SU-DHL-6 (cell line): ENCODE results near the gene POGLUT3.
A peak's percentile ranks its signal among the peaks of the same experiment; 100 is the strongest.

Experiments used
- H2AFZ ChIP-seq: fragments of 200-600 bp; sonication (generic); 2 replicates; pipeline ENCODE4 v1.6.1; 2014; ENCODE audit warnings: low read depth, mild to moderate bottlenecking, moderate library complexity, mixed read lengths, antibody characterized with exemption, low read length; ENCODE audit not compliant: severe bottlenecking
- H3F3A ChIP-seq: fragments of 200-600 bp; shearing (Covaris generic); 2 replicates; pipeline ENCODE4 v1.6.0; 2016; ENCODE audit warnings: antibody characterized with exemption, mild to moderate bottlenecking; ENCODE audit not compliant: insufficient read depth
- H3K27ac ChIP-seq: fragments of 200-600 bp; sonication (generic); 2 replicates; pipeline ENCODE4 v1.5.1; 2016; ENCODE audit warnings: low read depth, mild to moderate bottlenecking, low read length, moderate library complexity, mixed read lengths
- H3K27me3 ChIP-seq: fragments of 200-600 bp; sonication (generic), shearing (Covaris generic); 2 replicates; pipeline ENCODE4 v1.6.0; 2014; ENCODE audit warnings: mild to moderate bottlenecking, low read length
- H3K36me3 ChIP-seq: fragments of 200-600 bp; sonication (generic); 2 replicates; pipeline ENCODE4 v1.6.1; 2014; ENCODE audit warnings: mild to moderate bottlenecking, low read length, mixed read lengths
- H3K4me2 ChIP-seq: fragments of 300-600, 200-600 bp; shearing (Covaris generic), sonication (generic); 2 replicates; pipeline ENCODE4 v1.6.0; 2014; ENCODE audit warnings: low read length, low read depth, mild to moderate bottlenecking; ENCODE audit not compliant: poor library complexity, severe bottlenecking
- H3K4me3 ChIP-seq: fragments of 200-600 bp; sonication (generic); 2 replicates; pipeline ENCODE4 v1.5.1; 2014; ENCODE audit warnings: antibody characterized with exemption, low read length, mild to moderate bottlenecking, mixed read lengths; ENCODE audit not compliant: insufficient read depth, poor library complexity, severe bottlenecking
- H3K79me2 ChIP-seq: fragments of 200-600 bp; sonication (generic); 2 replicates; pipeline ENCODE4 v1.6.1; 2014; ENCODE audit warnings: mild to moderate bottlenecking, low read length, moderate library complexity; ENCODE audit not compliant: insufficient read depth
- H3K9ac ChIP-seq: fragments of 200-600 bp; sonication (generic); 2 replicates; pipeline ENCODE4 v1.7.0; 2014; ENCODE audit warnings: mild to moderate bottlenecking, low read length
- H3K9me2 ChIP-seq: fragments of 200-600 bp; sonication (generic); replicated peaks from 2 replicates; pipeline ENCODE4 v1.6.1; 2014; ENCODE audit warnings: low read length; ENCODE audit not compliant: insufficient read depth
- H3K9me3 ChIP-seq: fragments of 200-600 bp; sonication (generic); 2 replicates; pipeline ENCODE4 v1.6.1; 2014; ENCODE audit warnings: low read length, mixed read lengths; ENCODE audit not compliant: insufficient read depth
- H4K20me1 ChIP-seq: fragments of 200-600 bp; sonication (generic); 2 replicates; pipeline ENCODE4 v1.6.1; 2014; ENCODE audit warnings: low read depth, mild to moderate bottlenecking, antibody characterized with exemption, low read length, moderate library complexity, mixed read lengths
- EZH2phosphoT487 ChIP-seq: fragments of 200-600 bp; sonication (generic), shearing (Covaris generic); conservative IDR thresholded peaks from 2 replicates; pipeline ENCODE4 v1.6.1; 2018; ENCODE audit warnings: mild to moderate bottlenecking, antibody characterized with exemption, low read length, moderate library complexity, mixed read lengths
- TF ChIP-seq, protein P1 (sequence below): fragments of 200-600 bp; sonication (generic); IDR thresholded peaks from one replicate; pipeline ENCODE4 v1.5.1; 2017; ENCODE audit warnings: antibody characterized with exemption, mild to moderate bottlenecking, low read length, moderate library complexity; ENCODE audit not compliant: insufficient read depth, poor library complexity, severe bottlenecking

Gene POGLUT3

DNA sequence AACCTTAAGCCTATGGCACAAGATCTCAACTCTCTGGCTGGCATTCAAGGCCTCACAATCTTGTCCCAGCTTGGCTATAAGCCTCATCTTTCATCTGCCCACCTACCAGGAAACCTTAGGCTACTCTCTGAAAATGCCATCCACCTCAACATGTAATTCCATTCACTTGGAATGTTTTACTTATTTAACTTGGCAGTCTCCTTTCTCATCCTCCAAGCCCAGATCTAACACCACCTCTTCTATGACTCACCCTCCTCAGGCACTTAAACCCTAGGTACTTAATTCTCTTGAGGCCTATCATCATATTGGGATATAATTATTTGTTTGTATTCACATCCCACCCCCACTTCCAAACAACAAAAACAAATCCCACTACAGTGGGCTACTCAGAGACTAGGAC, 15.0 kb downstream of the POGLUT3 start:
- TF ChIP-seq EZH2phosphoT487, result no peak
- no peak overlapping the region for H3K9ac ChIP-seq
- H3K27ac ChIP-seq, result no peak overlapping the region
- H4K20me1 ChIP-seq, result no peaks in the 10 kb centered on the region
- no peaks in the 10 kb centered on the region for H3K79me2 ChIP-seq
- no peaks in the 10 kb centered on the region for H3K9me3 ChIP-seq
- no peaks in the 10 kb centered on the region for H3K9me2 ChIP-seq
- H3K27me3 ChIP-seq, result no peaks in the 10 kb centered on the region
- no peaks in the 10 kb centered on the region for H3K36me3 ChIP-seq
- H3K4me3 ChIP-seq, result no peak overlapping the region
- H3F3A ChIP-seq, result no peaks in the 10 kb centered on the region
- no peak overlapping the region for H2AFZ ChIP-seq
- no peak overlapping the region for H3K4me2 ChIP-seq

DNA sequence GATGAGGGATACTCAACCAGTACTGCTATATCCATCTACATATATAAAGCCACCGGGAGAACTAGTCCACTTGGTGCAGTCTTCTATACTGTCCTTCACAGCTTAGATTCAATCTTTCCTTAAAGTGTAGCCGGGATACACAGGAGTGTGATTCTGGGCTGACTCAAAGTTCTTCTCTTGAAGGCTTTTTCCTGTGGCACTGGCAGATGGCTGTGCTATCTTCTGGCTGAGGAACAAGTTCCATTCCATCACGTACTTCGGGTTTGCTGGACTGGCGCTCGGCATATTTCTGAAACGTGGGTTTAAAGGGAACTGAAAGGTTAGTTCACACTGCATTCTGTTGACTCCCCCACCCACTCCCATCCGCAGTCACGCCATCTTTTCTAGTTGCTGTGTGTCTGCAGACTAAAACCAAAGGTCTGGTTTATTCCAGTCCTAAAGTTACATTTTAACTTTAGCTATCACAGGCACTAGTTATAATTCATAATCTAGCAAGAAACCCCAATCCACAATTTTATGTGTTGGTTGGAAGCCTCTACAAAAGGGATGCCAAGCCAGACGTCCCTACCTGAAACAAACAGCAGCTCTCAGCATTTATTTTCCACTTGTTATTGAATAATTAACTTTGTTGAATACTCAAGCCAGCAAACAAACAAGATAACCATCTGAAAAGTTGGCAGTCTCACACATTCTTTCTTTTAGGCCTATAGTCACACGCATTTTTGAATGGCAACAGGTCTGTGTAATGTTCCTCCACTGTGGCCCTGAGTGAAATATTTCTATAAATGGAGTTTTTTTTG, 23.3 kb downstream of the POGLUT3 start:
- TF ChIP-seq, protein P1, sequence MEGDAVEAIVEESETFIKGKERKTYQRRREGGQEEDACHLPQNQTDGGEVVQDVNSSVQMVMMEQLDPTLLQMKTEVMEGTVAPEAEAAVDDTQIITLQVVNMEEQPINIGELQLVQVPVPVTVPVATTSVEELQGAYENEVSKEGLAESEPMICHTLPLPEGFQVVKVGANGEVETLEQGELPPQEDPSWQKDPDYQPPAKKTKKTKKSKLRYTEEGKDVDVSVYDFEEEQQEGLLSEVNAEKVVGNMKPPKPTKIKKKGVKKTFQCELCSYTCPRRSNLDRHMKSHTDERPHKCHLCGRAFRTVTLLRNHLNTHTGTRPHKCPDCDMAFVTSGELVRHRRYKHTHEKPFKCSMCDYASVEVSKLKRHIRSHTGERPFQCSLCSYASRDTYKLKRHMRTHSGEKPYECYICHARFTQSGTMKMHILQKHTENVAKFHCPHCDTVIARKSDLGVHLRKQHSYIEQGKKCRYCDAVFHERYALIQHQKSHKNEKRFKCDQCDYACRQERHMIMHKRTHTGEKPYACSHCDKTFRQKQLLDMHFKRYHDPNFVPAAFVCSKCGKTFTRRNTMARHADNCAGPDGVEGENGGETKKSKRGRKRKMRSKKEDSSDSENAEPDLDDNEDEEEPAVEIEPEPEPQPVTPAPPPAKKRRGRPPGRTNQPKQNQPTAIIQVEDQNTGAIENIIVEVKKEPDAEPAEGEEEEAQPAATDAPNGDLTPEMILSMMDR, result no peak
- TF ChIP-seq EZH2phosphoT487, result no peak
- Histone ChIP-seq H4K20me1 (no peaks in the 10 kb centered on the region), H3K9ac (no peak overlapping the region), H2AFZ (no peak overlapping the region), H3K4me2 (no peak overlapping the region), H3K27ac (no peak overlapping the region), H3F3A (no peaks in the 10 kb centered on the region), H3K27me3 (no peaks in the 10 kb centered on the region), H3K9me2 (no peaks in the 10 kb centered on the region), H3K9me3 (no peaks in the 10 kb centered on the region), H3K79me2 (no peaks in the 10 kb centered on the region), H3K36me3 (no peaks in the 10 kb centered on the region), H3K4me3 (no peak overlapping the region)

DNA sequence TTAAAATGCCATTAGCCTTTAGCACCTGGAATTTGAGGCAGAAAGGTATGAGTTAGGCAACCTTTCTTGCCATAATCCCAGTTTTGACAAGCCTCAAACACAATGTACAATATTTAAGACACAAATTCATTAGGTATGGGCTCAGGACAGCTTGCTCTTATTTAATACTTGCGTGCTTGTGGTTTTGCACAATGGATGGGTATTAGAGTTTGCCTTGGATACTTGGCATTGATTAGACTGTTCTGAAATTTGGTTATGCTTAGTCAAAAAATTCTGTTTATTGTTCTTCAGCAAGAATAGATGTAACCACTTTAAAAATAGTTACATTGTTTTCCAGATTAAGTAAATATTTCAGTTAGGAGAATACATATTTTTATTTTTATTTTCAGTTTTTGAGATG, 25.5 kb downstream of the POGLUT3 start:
- Histone ChIP-seq H3K27ac (no peak overlapping the region), H3K36me3 (no peaks in the 10 kb centered on the region), H3K9me2 (no peaks in the 10 kb centered on the region), H3K27me3 (no peaks in the 10 kb centered on the region), H4K20me1 (no peaks in the 10 kb centered on the region), H3K79me2 (no peaks in the 10 kb centered on the region), H3K9me3 (no peaks in the 10 kb centered on the region), H3K4me3 (no peak overlapping the region), H3K9ac (no peak overlapping the region), H3F3A (no peaks in the 10 kb centered on the region; the same call in 1 of the 2 replicates), H3K4me2 (no peak overlapping the region), H2AFZ (no peak overlapping the region)
- TF ChIP-seq, protein P1, result no peak
- TF ChIP-seq EZH2phosphoT487, result no peak

DNA sequence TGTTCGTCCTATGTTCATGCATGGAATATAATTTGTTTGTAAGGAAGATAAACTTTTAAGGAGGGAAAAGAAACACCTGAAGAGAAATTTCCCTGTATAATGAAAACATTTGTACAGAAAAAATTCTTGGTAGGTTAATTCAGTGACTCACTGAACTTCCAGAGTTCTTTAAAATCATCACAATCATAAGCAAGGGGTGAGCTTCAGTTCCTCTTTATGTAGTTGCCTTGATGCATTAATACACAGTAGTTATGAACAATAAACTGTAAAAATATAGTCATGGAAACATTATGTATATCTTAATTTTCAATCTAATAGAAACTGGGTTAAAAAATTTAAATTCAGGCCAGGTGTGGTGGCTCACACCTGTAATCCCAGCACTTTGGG, 29.7 kb downstream of the POGLUT3 start:
- Histone ChIP-seq H3K79me2 (no peaks in the 10 kb centered on the region), H3K9me3 (no peaks in the 10 kb centered on the region), H2AFZ (peak overlapping the region; percentile 95), H3K27ac (no peak overlapping the region), H3K9me2 (no peaks in the 10 kb centered on the region), H3K4me3 (no peak overlapping the region), H3K27me3 (no peaks in the 10 kb centered on the region), H4K20me1 (no peaks in the 10 kb centered on the region), H3F3A (no peaks in the 10 kb centered on the region; the same call in 1 of the 2 replicates), H3K4me2 (no peak overlapping the region), H3K36me3 (no peaks in the 10 kb centered on the region), H3K9ac (no peak overlapping the region)
- TF ChIP-seq EZH2phosphoT487, result no peak
- TF ChIP-seq, protein P1, result no peak
